ENCODE measurements around the gene BTBD9. TPM values are rescaled to one million over a fixed set of nuclear protein-coding genes. Genes with fewer than 3 reads are reported as not detected.

Gene BTBD9
- total and polyA plus RNA-seq, 4 donors, result 8.7 to 73.9 (median 28.3) TPM

- Histone ChIP-seq H3K27me3 (ENCODE audit: control insufficient read depth in 3 of 3, insufficient read depth in 3 of 3, low read length in 2 of 3) (no peaks in the 10 kb centered on the region), H3K9me3 (ENCODE audit: control insufficient read depth in 4 of 4, insufficient read depth in 3 of 4, low read length in 3 of 4) (no peaks in the 10 kb centered on the region), H3K4me1 (ENCODE audit: control insufficient read depth in 5 of 5, insufficient read depth in 5 of 5, low read length in 5 of 5) (peaks cover 0 to 7% (median 0%) of the 10 kb centered on the region in 5 donors), H3K9ac (ENCODE audit: insufficient read depth in 1 of 2, low read length in 2 of 2) (no peak overlapping the region), H3K27ac (ENCODE audit: low read depth in 1 of 2, low read length in 1 of 2) (no peak overlapping the region), H3K4me3 (no peak overlapping the region), H3K36me3 (ENCODE audit: control insufficient read depth in 4 of 4, insufficient read depth in 4 of 4, low read length in 4 of 4) (peaks cover 0 to 8% (median 0%) of the 10 kb centered on the region in 4 donors)
- no peak for TF ChIP-seq CTCF (IDR thresholded peaks at IDR 0.05; ENCODE audit: control extremely low read depth, extremely low read depth)
- DNase-seq (no peak), ATAC-seq (ENCODE audit: insufficient read depth, low FRiP score) (no peak)
- WGBS, 2 donors, result 91 to 93% methylated on average over 9 of the region's 9 CpGs
These were observed 447.7 kb downstream of the BTBD9 start for GRCh38 chr6:38192011-38192410.

- Histone ChIP-seq H3K4me1 (ENCODE audit: control insufficient read depth in 5 of 5, insufficient read depth in 5 of 5, low read length in 5 of 5) (peaks cover 0 to 7% (median 0%) of the 10 kb centered on the region in 5 donors), H3K9ac (ENCODE audit: insufficient read depth in 1 of 2, low read length in 2 of 2) (no peak overlapping the region), H3K4me3 (no peak overlapping the region), H3K36me3 (ENCODE audit: control insufficient read depth in 4 of 4, insufficient read depth in 4 of 4, low read length in 4 of 4) (peaks cover 0 to 8% (median 0%) of the 10 kb centered on the region in 4 donors), H3K27me3 (ENCODE audit: control insufficient read depth in 3 of 3, insufficient read depth in 3 of 3, low read length in 2 of 3) (no peaks in the 10 kb centered on the region), H3K9me3 (ENCODE audit: control insufficient read depth in 4 of 4, insufficient read depth in 3 of 4, low read length in 3 of 4) (no peaks in the 10 kb centered on the region), H3K27ac (ENCODE audit: low read depth in 1 of 2, low read length in 1 of 2) (no peak overlapping the region)
- ATAC-seq (ENCODE audit: insufficient read depth, low FRiP score) (no peak), DNase-seq (no peak)
- 89 to 92% methylated on average over 9 of the region's 9 CpGs for WGBS, 2 donors
- no peak for TF ChIP-seq CTCF (IDR thresholded peaks at IDR 0.05; ENCODE audit: control extremely low read depth, extremely low read depth)
These were observed 448.3 kb downstream of the BTBD9 start for GRCh38 chr6:38191418-38191817.

GRCh38 chr6:38188677-38189335, 450.9 kb downstream of the BTBD9 start:
- Histone ChIP-seq H3K27me3 (ENCODE audit: control insufficient read depth in 3 of 3, insufficient read depth in 3 of 3, low read length in 2 of 3) (no peaks in the 10 kb centered on the region), H3K9me3 (ENCODE audit: control insufficient read depth in 4 of 4, insufficient read depth in 3 of 4, low read length in 3 of 4) (no peaks in the 10 kb centered on the region), H3K27ac (ENCODE audit: low read depth in 1 of 2, low read length in 1 of 2) (no peak overlapping the region), H3K4me3 (no peak overlapping the region), H3K36me3 (ENCODE audit: control insufficient read depth in 4 of 4, insufficient read depth in 4 of 4, low read length in 4 of 4) (peaks cover 0 to 11% (median 2%) of the 10 kb centered on the region in 4 donors), H3K4me1 (ENCODE audit: control insufficient read depth in 5 of 5, insufficient read depth in 5 of 5, low read length in 5 of 5) (peaks cover 0 to 5% (median 0%) of the 10 kb centered on the region in 5 donors), H3K9ac (ENCODE audit: insufficient read depth in 1 of 2, low read length in 2 of 2) (no peak overlapping the region)
- no peak for ATAC-seq (ENCODE audit: insufficient read depth, low FRiP score)
- 96 to 97% methylated on average over 14 of the region's 14 CpGs for WGBS, 2 donors
- no peak for TF ChIP-seq CTCF (IDR thresholded peaks at IDR 0.05; ENCODE audit: control extremely low read depth, extremely low read depth)
- no peak for DNase-seq
